H1 (cell line): ENCODE data around the gene UNC5B. TPM values are rescaled to one million over a fixed set of nuclear protein-coding genes. Genes with fewer than 3 reads are reported as not detected.

Source experiments
- CTCF ChIA-PET: fragments of 300-600 bp; sonication (Branson Sonifier 250); formaldehyde crosslinking; loops from one replicate; lab custom pipeline; 2021; ENCODE audit not compliant: partially characterized antibody; lab: Charles Lee
- POLR2A ChIA-PET: fragments of 300-600 bp; sonication (Branson Sonifier 250); formaldehyde crosslinking; loops from one replicate; lab custom pipeline; 2021; ENCODE audit warnings: inconsistent platforms; ENCODE audit not compliant: partially characterized antibody; lab: Charles Lee
- DNase-seq, 2 experiments: peaks; one replicate each; pipeline versions ENCODE4 v3.0.0 to v3.0.0-alpha.2; 2010 to 2022; ENCODE audit warnings: low spot score in 2 of 2, low read depth in 1 of 2, mixed read lengths in 1 of 2
- FAIRE-seq: peaks from 2 replicates; lab custom pipeline; 2011; peaks lifted over from hg19 to GRCh38; lab: Jason Lieb, UNC
- H2AFZ ChIP-seq: 2 replicates; pipeline ENCODE4 v1.8.1; 2012; ENCODE audit warnings: low read length, inconsistent platforms
- H2AK5ac ChIP-seq: 2 replicates; pipeline ENCODE4 v1.6.1; 2013; ENCODE audit warnings: low read depth, low read length
- H2BK120ac ChIP-seq: replicated peaks from 2 replicates; pipeline ENCODE3; 2013; ENCODE audit warnings: low read depth, low read length, inconsistent platforms
- H2BK12ac ChIP-seq: 2 replicates; pipeline ENCODE4 v1.6.1; 2013; ENCODE audit warnings: low read depth, low read length
- H2BK15ac ChIP-seq: 2 replicates; pipeline ENCODE4 v1.6.1; 2013; ENCODE audit warnings: low read length
- H2BK20ac ChIP-seq: 2 replicates; pipeline ENCODE4 v1.6.1; 2013; ENCODE audit warnings: low read length
- H2BK5ac ChIP-seq: 2 replicates; pipeline ENCODE4 v1.6.1; 2013; ENCODE audit warnings: low read depth, low read length
- H3K14ac ChIP-seq: 2 replicates; pipeline ENCODE4 v1.6.1; 2013; ENCODE audit warnings: inconsistent platforms; ENCODE audit not compliant: insufficient read length
- H3K18ac ChIP-seq: 2 replicates; pipeline ENCODE4 v1.6.1; 2013; ENCODE audit warnings: low read length; ENCODE audit errors: extremely low read depth
- H3K23ac ChIP-seq: 2 replicates; pipeline ENCODE4 v1.6.1; 2013; ENCODE audit warnings: inconsistent platforms; ENCODE audit not compliant: insufficient read length
- H3K23me2 ChIP-seq: 2 replicates; pipeline ENCODE4 v1.6.1; 2013; ENCODE audit warnings: low read depth, low read length
- H3K27ac ChIP-seq: 2 replicates; pipeline ENCODE4 v1.6.1; 2011; ENCODE audit warnings: low read depth, low read length, inconsistent platforms
- H3K27me3 ChIP-seq, 4 experiments: replicated peaks in 1 of 4; 1 replicate in 1 of 4; 2 replicates in 3 of 4; pipeline versions ENCODE4 v1.6.1 to v1.8.1; 2011 to 2013; ENCODE audit warnings: low read length in 3 of 4, mild to moderate bottlenecking in 3 of 4, inconsistent platforms in 2 of 4, mixed read lengths in 2 of 4, moderate library complexity in 1 of 4; ENCODE audit not compliant: control insufficient read depth in 3 of 4, insufficient read depth in 3 of 4; ENCODE audit errors: extremely low read depth in 1 of 4
- H3K36me3 ChIP-seq, 4 experiments: 2 replicates each; pipeline versions ENCODE4 v1.6.1 to v1.8.1; 2011 to 2013; ENCODE audit warnings: mild to moderate bottlenecking in 4 of 4, low read length in 3 of 4, moderate library complexity in 2 of 4, control low read depth in 1 of 4, inconsistent platforms in 1 of 4; ENCODE audit not compliant: insufficient read depth in 4 of 4, control insufficient read depth in 2 of 4
- H3K4ac ChIP-seq: replicated peaks from 2 replicates; pipeline ENCODE3; 2013; ENCODE audit warnings: low read length, low read depth, mixed read lengths, inconsistent platforms; ENCODE audit not compliant: insufficient read length
- H3K4me1 ChIP-seq, 4 experiments: replicated peaks in 1 of 4; 1 replicate in 1 of 4; 2 replicates in 3 of 4; pipeline versions ENCODE4 v1.6.1 to v1.8.1; 2011 to 2013; ENCODE audit warnings: low read length in 3 of 4, inconsistent platforms in 2 of 4, mixed read lengths in 1 of 4; ENCODE audit not compliant: insufficient read depth in 4 of 4, control insufficient read depth in 3 of 4
- H3K4me2 ChIP-seq, 2 experiments: 2 replicates each; pipeline versions ENCODE4 v1.6.1 to v1.8.1; 2011 to 2013; ENCODE audit warnings: low read depth in 2 of 2, low read length in 2 of 2, control low read depth in 1 of 2, inconsistent platforms in 1 of 2, mild to moderate bottlenecking in 1 of 2; ENCODE audit not compliant: insufficient read depth in 1 of 2
- H3K4me3 ChIP-seq, 4 experiments: fragments of 200-600, 300-600 bp in 1 of 4; sonication (generic), shearing (Covaris generic), sonication (Bioruptor Twin) in 1 of 4; 2 replicates each; pipeline versions ENCODE4 v1.5.1 to v1.8.1; 2011 to 2016; ENCODE audit warnings: low read length in 4 of 4, low read depth in 3 of 4, control low read depth in 2 of 4, inconsistent platforms in 2 of 4, mild to moderate bottlenecking in 2 of 4, mixed read lengths in 1 of 4, moderate library complexity in 1 of 4; ENCODE audit not compliant: insufficient read depth in 2 of 4; ENCODE audit errors: extremely low read depth in 1 of 4
- H3K56ac ChIP-seq: replicated peaks from 2 replicates; pipeline ENCODE3; 2013; ENCODE audit warnings: low read depth, mild to moderate bottlenecking, mixed read lengths, low read length, inconsistent platforms; ENCODE audit not compliant: insufficient read length
- H3K79me1 ChIP-seq: 2 replicates; pipeline ENCODE4 v1.6.1; 2013; ENCODE audit warnings: low read depth, low read length, control low read depth
- H3K79me2 ChIP-seq, 2 experiments: 2 replicates each; pipeline versions ENCODE4 v1.6.1 to v1.8.1; 2012 to 2013; ENCODE audit warnings: low read length in 2 of 2, mild to moderate bottlenecking in 2 of 2, inconsistent platforms in 1 of 2; ENCODE audit not compliant: insufficient read depth in 2 of 2, control insufficient read depth in 1 of 2
- H3K9ac ChIP-seq, 4 experiments: replicated peaks in 1 of 4; 1 replicate in 1 of 4; 2 replicates in 3 of 4; pipeline versions ENCODE4 v1.6.1 to v1.8.1; 2011 to 2013; ENCODE audit warnings: low read depth in 3 of 4, low read length in 3 of 4, control low read depth in 2 of 4, mild to moderate bottlenecking in 2 of 4, moderate library complexity in 2 of 4, inconsistent platforms in 1 of 4; ENCODE audit errors: extremely low read depth in 1 of 4
- H3K9me3 ChIP-seq, 2 experiments: 2 replicates each; pipeline versions ENCODE4 v1.6.1 to v1.8.1; 2012 to 2013; ENCODE audit warnings: mild to moderate bottlenecking in 2 of 2, moderate library complexity in 2 of 2, control low read depth in 1 of 2, inconsistent platforms in 1 of 2, low read depth in 1 of 2, low read length in 1 of 2, mixed read lengths in 1 of 2; ENCODE audit not compliant: insufficient read depth in 2 of 2
- H4K20me1 ChIP-seq, 2 experiments: replicated peaks in 1 of 2; 2 replicates each; pipeline versions ENCODE3 to v1.8.1; 2011 to 2013; ENCODE audit warnings: inconsistent platforms in 2 of 2, low read length in 2 of 2, mild to moderate bottlenecking in 1 of 2; ENCODE audit not compliant: insufficient read depth in 2 of 2, control insufficient read depth in 1 of 2
- H4K5ac ChIP-seq: 2 replicates; pipeline ENCODE4 v1.6.1; 2013; ENCODE audit warnings: low read length, low read depth, mixed read lengths, inconsistent platforms; ENCODE audit not compliant: insufficient read length
- H4K8ac ChIP-seq: 2 replicates; pipeline ENCODE4 v1.8.0; 2013; ENCODE audit warnings: mild to moderate bottlenecking, moderate library complexity, low read length, inconsistent platforms; ENCODE audit not compliant: insufficient read depth; ENCODE audit errors: extremely low read depth
- H4K91ac ChIP-seq: replicated peaks from 2 replicates; pipeline ENCODE3; 2013; ENCODE audit warnings: low read length, mixed read lengths, inconsistent platforms; ENCODE audit not compliant: insufficient read length
- GABPA ChIP-seq: IDR thresholded peaks from 2 replicates; pipeline ENCODE4 v1.6.1; 2011; ENCODE audit warnings: mild to moderate bottlenecking, low read length, moderate library complexity, borderline replicate concordance; ENCODE audit not compliant: insufficient read depth
- POLR2AphosphoS5 ChIP-seq: IDR thresholded peaks from 2 replicates; pipeline ENCODE4 v1.6.1; 2011; ENCODE audit warnings: low read depth, low read length
- RBBP5 ChIP-seq: IDR thresholded peaks from 2 replicates; pipeline ENCODE4 v1.7.1; 2012; ENCODE audit warnings: low read depth, mild to moderate bottlenecking, inconsistent platforms, low read length, moderate library complexity, borderline replicate concordance
- SIN3A ChIP-seq, 2 experiments: IDR thresholded peaks in 1 of 2; conservative IDR thresholded peaks in 1 of 2; 2 replicates each; pipeline ENCODE4 v1.6.1; 2011 to 2012; ENCODE audit warnings: low read length in 2 of 2, improper control_type of control experiment in 1 of 2, low read depth in 1 of 2, mild to moderate bottlenecking in 1 of 2
- ZNF274 ChIP-seq: IDR thresholded peaks from 2 replicates; pipeline ENCODE4 v1.7.0; 2012; ENCODE audit warnings: low read length, borderline replicate concordance; ENCODE audit errors: extremely low read depth
- WGBS, 2 experiments: shearing (Covaris generic) in 1 of 2; methylation state at CpG; one replicate each; pipeline versions ENCODE4 v1.1.6 to v1.1.7; 2013 to 2015; ENCODE audit warnings: low lambda C conversion rate in 2 of 2, mixed read lengths in 2 of 2, inconsistent platforms in 1 of 2, low coverage in 1 of 2, missing lambda C conversion rate in 1 of 2; ENCODE audit not compliant: insufficient replicate concordance in 2 of 2, insufficient coverage in 1 of 2, insufficient read length in 1 of 2; ENCODE audit errors: extremely low coverage in 1 of 2, missing lambda C conversion rate in 1 of 2; 5-methylcytosine and 5-hydroxymethylcytosine counted together
- polyA plus RNA-seq, 7 experiments: library from polyadenylated mRNA; depleted of rRNA in 3 of 7; stranded (reverse) in 5 of 7; unstranded in 2 of 7; fragments of >200 nt in 5 of 7; fragments of 200-250 nt in 2 of 7; gene quantifications; 1 replicate in 5 of 7; 2 replicates in 1 of 7; 4 replicates in 1 of 7; pipeline versions ENCODE4 v1.2.1 to v1.2.3, GENCODE V29; 2011 to 2013; ENCODE audit warnings: missing spikeins in 2 of 7, mixed read lengths in 2 of 7
- total RNA-seq: library from RNA; stranded (reverse); fragmentation: NEBNext Ultra II Directional; extraction: Animal tissue kit (Norgen Biotek cat#: 25700); gene quantifications from 2 replicates; pipeline ENCODE4 v1.2.1, GENCODE V29; 2021

Gene UNC5B
- total and polyA plus RNA-seq, 2 of the 8 experiments (the other 6 are each of a cell fraction or from before 2014, with no cell fraction given) = 27.9 to 31.8 TPM

DNA sequence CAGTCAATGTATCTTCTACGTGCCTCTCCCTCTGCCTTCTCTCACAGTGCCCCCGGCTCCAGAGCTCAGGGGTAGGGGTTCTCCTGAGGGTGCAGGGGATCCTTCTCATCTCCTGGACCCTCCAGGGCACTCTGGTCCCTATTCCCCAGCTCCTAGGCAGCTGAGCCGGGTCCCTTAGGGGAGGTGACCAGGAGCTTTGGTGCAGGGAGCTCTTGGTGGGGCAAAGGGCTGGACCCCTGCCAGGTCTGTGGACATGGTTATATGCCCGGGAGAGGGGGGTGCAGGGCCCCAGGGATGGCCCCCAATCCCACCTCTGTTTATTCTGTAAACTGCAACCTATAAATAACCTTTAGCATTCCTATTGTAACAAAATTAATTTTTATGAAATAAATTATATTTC is 90.1 kb downstream of the UNC5B start:
- no peaks in the 10 kb centered on the region for H3K9me3 ChIP-seq
- H3K27ac ChIP-seq = no peak overlapping the region
- H2BK120ac ChIP-seq = no peak overlapping the region
- no peak overlapping the region for H3K4me3 ChIP-seq
- H3K79me2 ChIP-seq = no peaks in the 10 kb centered on the region
- no peak overlapping the region for H3K14ac ChIP-seq
- H3K4me2 ChIP-seq = no peak overlapping the region
- WGBS, 2 experiments = 83% methylated on average over 4 of the region's 4 CpGs; no CpG with 5 or more reads in 1 of the 2 experiments
- no peak overlapping the region for H2BK15ac ChIP-seq
- no peak overlapping the region for H2AK5ac ChIP-seq
- no peak overlapping the region for H3K9ac ChIP-seq
- no peak overlapping the region for H3K23ac ChIP-seq
- H3K56ac ChIP-seq = no peak overlapping the region
- H4K5ac ChIP-seq = no peak overlapping the region
- peaks cover 2 to 3% of the 10 kb centered on the region in 2 experiments for H4K20me1 ChIP-seq
- peaks cover 5 to 17% (median 13%) of the 10 kb centered on the region in 4 experiments; a peak in 4 of 8 replicates for H3K36me3 ChIP-seq
- H3K4me1 ChIP-seq = peaks cover 0 to 4% (median 0%) of the 10 kb centered on the region in 4 experiments; a peak in 3 of 7 replicates
- no peak overlapping the region for H2BK12ac ChIP-seq
- ChIA-PET POLR2A (interaction anchor here (1.1 to 1.7 kb wide), 3 partner anchors 9 to 24 kb away, joined by 3 to 6 read pairs (median 3); no protein-coding TSS in a partner anchor), CTCF (interaction anchor here (0.6 to 4.4 kb wide), 10 partner anchors 9 to 1807 kb away, joined by 3 to 35 read pairs (median 4); partner anchors contain the start of gene SLC29A3)
- no peak overlapping the region for H3K4ac ChIP-seq
- FAIRE-seq = no peak
- H3K27me3 ChIP-seq = no peaks in the 10 kb centered on the region
- no peak overlapping the region for H2AFZ ChIP-seq
- no peak for DNase-seq
- H3K23me2 ChIP-seq = peaks cover 2% of the 10 kb centered on the region; the same call in 1 of the 2 replicates
- H4K8ac ChIP-seq = no peak overlapping the region
- no peak overlapping the region for H3K18ac ChIP-seq
- H4K91ac ChIP-seq = no peak overlapping the region
- no peak overlapping the region for H2BK20ac ChIP-seq
- no peaks in the 10 kb centered on the region for H3K79me1 ChIP-seq
- no peak overlapping the region for H2BK5ac ChIP-seq
- no peak for TF ChIP-seq ZNF274
- no peak for TF ChIP-seq GABPA
- TF ChIP-seq RBBP5 = no peak
- TF ChIP-seq SIN3A (conservative IDR thresholded peaks at IDR 0.05 in 1 of 2, IDR thresholded peaks at IDR 0.05 in 1 of 2; ENCODE audit: low read depth in 1 of 2, low read length in 2 of 2) = no peak
- no peak for TF ChIP-seq POLR2AphosphoS5
